Airway epithelial cell (primary cell): ENCODE data around the gene GAP43. TPM values are rescaled to one million over a fixed set of nuclear protein-coding genes. Genes with fewer than 3 reads are reported as not detected.

Experiments used
- total RNA-seq: library from RNA; depleted of rRNA; stranded (reverse); fragments of >200 nt; gene quantifications from 2 replicates; pipeline ENCODE4 v1.2.3, GENCODE V29; 2015

Gene GAP43
- total RNA-seq: not detected in 2 replicates

GRCh38 chr3:115623044-115623868, at the start of gene GAP43:
Gene GAP43, plus strand, starts transcription at chr3:115623510. Its CDS starts 180 bp downstream, at chr3:115623690.

